Measurements from ENCODE around the gene KRT5. TPM values are rescaled to one million over a fixed set of nuclear protein-coding genes. Genes with fewer than 3 reads are reported as not detected.

KRT5 gene
- 0.46 to 1.5 TPM (median 0.70 TPM) in 5 replicates for total RNA-seq (2022; extraction: Qiagen RNA extraction)

GRCh38 chr12:52519826-52520662, at the start of gene KRT5:
TSS of gene KRT5 (minus strand) at chr12:52520394. CDS start at chr12:52520296, 98 bp downstream.

DNA sequence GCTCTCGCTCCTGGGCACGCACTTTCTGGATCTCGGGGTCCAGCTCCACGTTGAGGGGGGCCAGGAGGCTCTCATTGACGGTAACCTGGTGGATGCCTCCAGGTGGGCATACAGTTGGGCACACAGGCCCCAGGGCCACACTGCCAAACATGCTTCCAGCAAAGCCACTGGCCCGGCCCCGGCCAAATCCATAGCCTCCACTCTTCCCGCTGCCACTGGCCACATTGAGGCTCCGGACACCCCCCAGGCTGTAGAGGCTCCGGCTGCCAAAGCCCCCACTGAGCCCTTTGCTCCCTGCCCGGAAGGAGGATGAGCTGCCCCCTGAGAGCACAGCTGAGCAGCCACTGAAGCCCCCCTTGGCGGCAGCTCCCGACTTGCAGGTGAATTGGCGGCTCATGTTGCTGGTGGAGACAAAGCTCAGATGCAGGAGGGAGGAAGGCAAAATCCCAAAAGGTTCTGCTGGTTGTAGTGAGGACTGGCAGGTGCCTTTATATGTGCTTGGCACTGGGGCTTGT, 32.5 kb upstream of the KRT5 start, which contains the start of gene KRT71:
Gene KRT71 (minus strand): TSS at position 465 of the 515 bp plus-strand sequence. CDS start 68 bp downstream, at position 397.

DNA sequence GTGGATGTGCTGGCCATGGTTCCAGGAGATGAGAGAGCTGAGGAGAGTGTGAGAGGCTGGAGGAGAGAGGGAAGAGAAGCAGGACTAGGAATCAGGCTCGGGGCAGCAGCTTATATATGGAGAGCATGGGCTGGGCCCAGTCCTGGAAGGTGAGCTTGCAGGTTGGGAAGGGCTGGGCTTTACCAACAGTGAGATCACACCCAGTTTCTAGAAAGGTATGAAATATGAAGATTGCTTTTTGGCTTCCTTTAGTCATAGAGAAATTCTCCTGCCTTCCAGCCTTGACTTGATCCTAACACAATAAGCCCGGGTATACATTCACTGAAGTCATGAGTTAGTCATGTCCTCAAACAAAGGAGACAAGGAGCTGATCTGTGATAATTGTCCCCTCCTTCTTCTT, 27.0 kb downstream of the KRT5 start, which contains the start of gene KRT6A:
Gene KRT6A (minus strand): TSS at position 86 of the 400 bp plus-strand sequence. CDS start 69 bp downstream, at position 17.

DNA sequence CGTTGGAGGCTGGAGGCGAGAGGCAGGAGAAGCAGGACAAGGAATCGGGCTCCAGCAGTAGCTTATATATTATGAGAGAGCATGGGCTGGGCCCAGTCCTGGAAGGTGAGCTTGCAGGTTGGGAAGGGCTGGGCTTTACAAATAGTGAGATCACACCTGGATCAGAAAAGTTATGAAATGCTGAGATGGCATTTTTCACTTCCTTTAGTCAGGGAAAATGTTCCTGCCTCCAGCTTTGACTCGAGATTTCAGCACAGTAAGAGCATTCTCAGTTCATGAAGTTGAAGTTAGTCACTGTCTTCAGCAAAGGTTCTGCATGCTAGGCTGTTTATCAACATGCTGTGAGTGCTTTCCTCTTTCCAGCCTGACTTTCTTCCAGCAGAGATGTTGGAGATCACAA, 46.4 kb downstream of the KRT5 start, which contains the start of gene KRT6C:
Gene KRT6C (minus strand): TSS at position 38 of the 400 bp plus-strand sequence. CDS start 68 bp downstream, outside the sequence.

Other genes with a start within 250 kb of the KRT5 start
- gene KRT86, start 245.7 kb downstream of the KRT5 start, total RNA-seq (2022; extraction: Qiagen RNA extraction) = 26.6 to 30.4 TPM (median 27.1 TPM) in 5 replicates
- gene KRT81, start 228.9 kb downstream of the KRT5 start, total RNA-seq (2022; extraction: Qiagen RNA extraction) = 3,069 to 3,830 TPM (median 3,573 TPM) in 5 replicates
- 2.4 to 3.0 TPM (median 2.8 TPM) in 5 replicates for gene KRT83, start 199.0 kb downstream of the KRT5 start, total RNA-seq (2022; extraction: Qiagen RNA extraction)
- gene KRT85, start 152.9 kb downstream of the KRT5 start, total RNA-seq (2022; extraction: Qiagen RNA extraction) = not detected in 5 replicates
- gene KRT84, start 134.7 kb downstream of the KRT5 start, total RNA-seq (2022; extraction: Qiagen RNA extraction) = not detected in 5 replicates
- gene KRT82, start 114.1 kb downstream of the KRT5 start, total RNA-seq (2022; extraction: Qiagen RNA extraction) = not detected in 5 replicates
- gene KRT75, start 86.0 kb downstream of the KRT5 start, total RNA-seq (2022; extraction: Qiagen RNA extraction) = 0.08 to 0.20 TPM (median 0.14 TPM) in 5 replicates
- gene KRT6B, start 68.2 kb downstream of the KRT5 start, total RNA-seq (2022; extraction: Qiagen RNA extraction) = 0.03 to 0.06 TPM in 2 of 5 replicates, not detected in the others
- gene KRT6C, start 46.6 kb downstream of the KRT5 start, total RNA-seq (2022; extraction: Qiagen RNA extraction) = 0.07 TPM in 1 of 5 replicates, not detected in the others
- 11.5 to 16.2 TPM (median 14.0 TPM) in 5 replicates for gene KRT6A, start 27.1 kb downstream of the KRT5 start, total RNA-seq (2022; extraction: Qiagen RNA extraction)
- gene KRT71, start 32.8 kb upstream of the KRT5 start, total RNA-seq (2022; extraction: Qiagen RNA extraction) = 0.06 TPM in 1 of 5 replicates, not detected in the others
- not detected in 5 replicates for gene KRT74, start 53.4 kb upstream of the KRT5 start, total RNA-seq (2022; extraction: Qiagen RNA extraction)
- gene KRT72, start 81.1 kb upstream of the KRT5 start, total RNA-seq (2022; extraction: Qiagen RNA extraction) = not detected in 5 replicates
- not detected in 5 replicates for gene KRT73, start 98.2 kb upstream of the KRT5 start, total RNA-seq (2022; extraction: Qiagen RNA extraction)
- gene KRT2, start 131.8 kb upstream of the KRT5 start, total RNA-seq (2022; extraction: Qiagen RNA extraction) = not detected in 5 replicates
- gene KRT1, start 160.0 kb upstream of the KRT5 start, total RNA-seq (2022; extraction: Qiagen RNA extraction) = not detected in 5 replicates
- gene KRT77, start 183.1 kb upstream of the KRT5 start, total RNA-seq (2022; extraction: Qiagen RNA extraction) = not detected in 5 replicates